Measurements from ENCODE around the gene STK16. TPM values are rescaled to one million over a fixed set of nuclear protein-coding genes. Genes with fewer than 3 reads are reported as not detected.

STK16 gene
- total and polyA plus RNA-seq, 2 of the 13 experiments (the other 11 are each of a cell fraction or from before 2014, with no cell fraction given): 28.0 to 50.9 TPM

DNA sequence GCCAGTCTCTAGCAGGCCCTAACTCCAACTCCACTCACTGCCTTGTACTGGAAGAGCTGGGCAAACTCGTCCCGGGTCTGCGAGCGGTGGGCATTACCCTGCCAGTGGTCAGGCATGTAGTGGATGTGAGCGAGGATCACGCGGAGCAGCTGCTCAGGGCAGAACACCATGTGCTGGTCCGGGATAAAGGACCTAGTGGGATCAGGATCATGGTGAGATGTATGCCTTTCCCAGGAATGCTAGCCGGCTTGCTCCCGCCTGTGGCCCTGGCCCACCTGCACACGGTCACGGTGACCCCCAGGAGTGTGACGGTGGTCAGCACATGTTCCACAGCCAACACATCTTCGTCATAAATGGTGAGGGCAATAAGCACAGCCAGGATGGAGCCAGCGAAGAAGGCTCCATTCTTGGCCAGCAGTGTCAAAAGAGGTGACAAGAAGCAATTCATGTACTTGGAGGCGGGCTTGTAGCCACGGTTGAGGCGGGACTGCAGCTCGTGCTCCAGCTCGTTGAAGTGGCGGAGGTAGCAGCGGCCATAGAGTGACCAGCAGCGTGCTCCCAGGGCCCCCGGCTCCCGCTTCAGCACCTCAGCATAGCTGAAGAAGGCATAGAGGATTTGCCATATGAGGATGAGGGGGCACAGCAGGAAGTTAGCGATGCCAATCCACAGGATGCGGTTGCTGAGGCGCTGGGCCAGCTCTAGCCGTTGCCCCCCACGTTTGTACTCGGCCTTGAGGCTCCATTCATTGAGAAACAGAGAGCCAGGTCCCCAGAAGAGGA, 21.3 kb upstream of the STK16 start:
- peaks cover 39 to 68% of the 10 kb centered on the region in 2 experiments for H3K36me3 ChIP-seq (replicated peaks in 1 of 2; ENCODE audit: control insufficient read depth in 1 of 2, insufficient read depth in 2 of 2, low read length in 2 of 2)
- 96% methylated on average over 28 of the region's 31 CpGs for WGBS (ENCODE audit: low lambda C conversion rate)
- no peak for DNase-seq (ENCODE audit: low spot score)
- H3K4me2 ChIP-seq (ENCODE audit: low read depth, low read length): no peak overlapping the region
- in situ Hi-C loops (cut with HindIII; ENCODE audit: extremely low pct_ligation_motif_present, low pct_unique_long_range_greater_than_20kb) (no loop called here), intact Hi-C loops (cut with micrococcal nuclease; ENCODE audit: unreplicated experiment) (no loop called here)
- peaks cover 25% of the 10 kb centered on the region for H3K79me2 ChIP-seq (ENCODE audit: insufficient read depth, low read length)
- peaks cover 21% of the 10 kb centered on the region for H3K4me1 ChIP-seq (ENCODE audit: insufficient read depth, low read length)
- TF ChIP-seq, protein P1, sequence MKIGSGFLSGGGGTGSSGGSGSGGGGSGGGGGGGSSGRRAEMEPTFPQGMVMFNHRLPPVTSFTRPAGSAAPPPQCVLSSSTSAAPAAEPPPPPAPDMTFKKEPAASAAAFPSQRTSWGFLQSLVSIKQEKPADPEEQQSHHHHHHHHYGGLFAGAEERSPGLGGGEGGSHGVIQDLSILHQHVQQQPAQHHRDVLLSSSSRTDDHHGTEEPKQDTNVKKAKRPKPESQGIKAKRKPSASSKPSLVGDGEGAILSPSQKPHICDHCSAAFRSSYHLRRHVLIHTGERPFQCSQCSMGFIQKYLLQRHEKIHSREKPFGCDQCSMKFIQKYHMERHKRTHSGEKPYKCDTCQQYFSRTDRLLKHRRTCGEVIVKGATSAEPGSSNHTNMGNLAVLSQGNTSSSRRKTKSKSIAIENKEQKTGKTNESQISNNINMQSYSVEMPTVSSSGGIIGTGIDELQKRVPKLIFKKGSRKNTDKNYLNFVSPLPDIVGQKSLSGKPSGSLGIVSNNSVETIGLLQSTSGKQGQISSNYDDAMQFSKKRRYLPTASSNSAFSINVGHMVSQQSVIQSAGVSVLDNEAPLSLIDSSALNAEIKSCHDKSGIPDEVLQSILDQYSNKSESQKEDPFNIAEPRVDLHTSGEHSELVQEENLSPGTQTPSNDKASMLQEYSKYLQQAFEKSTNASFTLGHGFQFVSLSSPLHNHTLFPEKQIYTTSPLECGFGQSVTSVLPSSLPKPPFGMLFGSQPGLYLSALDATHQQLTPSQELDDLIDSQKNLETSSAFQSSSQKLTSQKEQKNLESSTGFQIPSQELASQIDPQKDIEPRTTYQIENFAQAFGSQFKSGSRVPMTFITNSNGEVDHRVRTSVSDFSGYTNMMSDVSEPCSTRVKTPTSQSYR (CRISPR knock-in tag; IDR thresholded peaks at IDR 0.05; ENCODE audit: borderline replicate concordance): no peak
- no peak for TF ChIP-seq RFX1 (IDR thresholded peaks at IDR 0.05)
- TF ChIP-seq MAFK (conservative IDR thresholded peaks at IDR 0.05 in 1 of 2, IDR thresholded peaks at IDR 0.05 in 1 of 2; ENCODE audit: low read length in 2 of 2): no peak
- TF ChIP-seq, protein P2, sequence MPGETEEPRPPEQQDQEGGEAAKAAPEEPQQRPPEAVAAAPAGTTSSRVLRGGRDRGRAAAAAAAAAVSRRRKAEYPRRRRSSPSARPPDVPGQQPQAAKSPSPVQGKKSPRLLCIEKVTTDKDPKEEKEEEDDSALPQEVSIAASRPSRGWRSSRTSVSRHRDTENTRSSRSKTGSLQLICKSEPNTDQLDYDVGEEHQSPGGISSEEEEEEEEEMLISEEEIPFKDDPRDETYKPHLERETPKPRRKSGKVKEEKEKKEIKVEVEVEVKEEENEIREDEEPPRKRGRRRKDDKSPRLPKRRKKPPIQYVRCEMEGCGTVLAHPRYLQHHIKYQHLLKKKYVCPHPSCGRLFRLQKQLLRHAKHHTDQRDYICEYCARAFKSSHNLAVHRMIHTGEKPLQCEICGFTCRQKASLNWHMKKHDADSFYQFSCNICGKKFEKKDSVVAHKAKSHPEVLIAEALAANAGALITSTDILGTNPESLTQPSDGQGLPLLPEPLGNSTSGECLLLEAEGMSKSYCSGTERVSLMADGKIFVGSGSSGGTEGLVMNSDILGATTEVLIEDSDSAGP (CRISPR knock-in tag; IDR thresholded peaks at IDR 0.05; ENCODE audit: borderline replicate concordance): peak; percentile 35; the same call in 1 of the 2 replicates
- TF ChIP-seq, protein P3, sequence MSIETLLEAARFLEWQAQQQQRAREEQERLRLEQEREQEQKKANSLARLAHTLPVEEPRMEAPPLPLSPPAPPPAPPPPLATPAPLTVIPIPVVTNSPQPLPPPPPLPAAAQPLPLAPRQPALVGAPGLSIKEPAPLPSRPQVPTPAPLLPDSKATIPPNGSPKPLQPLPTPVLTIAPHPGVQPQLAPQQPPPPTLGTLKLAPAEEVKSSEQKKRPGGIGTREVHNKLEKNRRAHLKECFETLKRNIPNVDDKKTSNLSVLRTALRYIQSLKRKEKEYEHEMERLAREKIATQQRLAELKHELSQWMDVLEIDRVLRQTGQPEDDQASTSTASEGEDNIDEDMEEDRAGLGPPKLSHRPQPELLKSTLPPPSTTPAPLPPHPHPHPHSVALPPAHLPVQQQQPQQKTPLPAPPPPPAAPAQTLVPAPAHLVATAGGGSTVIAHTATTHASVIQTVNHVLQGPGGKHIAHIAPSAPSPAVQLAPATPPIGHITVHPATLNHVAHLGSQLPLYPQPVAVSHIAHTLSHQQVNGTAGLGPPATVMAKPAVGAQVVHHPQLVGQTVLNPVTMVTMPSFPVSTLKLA (IDR thresholded peaks at IDR 0.05): peak; percentile 46
- TF ChIP-seq MYC (CRISPR knock-in tag; IDR thresholded peaks at IDR 0.05; ENCODE audit: borderline replicate concordance): 0 out of 2 replicates have a peak, but pooled peaks have one; percentile 2
- TF ChIP-seq, protein P4, sequence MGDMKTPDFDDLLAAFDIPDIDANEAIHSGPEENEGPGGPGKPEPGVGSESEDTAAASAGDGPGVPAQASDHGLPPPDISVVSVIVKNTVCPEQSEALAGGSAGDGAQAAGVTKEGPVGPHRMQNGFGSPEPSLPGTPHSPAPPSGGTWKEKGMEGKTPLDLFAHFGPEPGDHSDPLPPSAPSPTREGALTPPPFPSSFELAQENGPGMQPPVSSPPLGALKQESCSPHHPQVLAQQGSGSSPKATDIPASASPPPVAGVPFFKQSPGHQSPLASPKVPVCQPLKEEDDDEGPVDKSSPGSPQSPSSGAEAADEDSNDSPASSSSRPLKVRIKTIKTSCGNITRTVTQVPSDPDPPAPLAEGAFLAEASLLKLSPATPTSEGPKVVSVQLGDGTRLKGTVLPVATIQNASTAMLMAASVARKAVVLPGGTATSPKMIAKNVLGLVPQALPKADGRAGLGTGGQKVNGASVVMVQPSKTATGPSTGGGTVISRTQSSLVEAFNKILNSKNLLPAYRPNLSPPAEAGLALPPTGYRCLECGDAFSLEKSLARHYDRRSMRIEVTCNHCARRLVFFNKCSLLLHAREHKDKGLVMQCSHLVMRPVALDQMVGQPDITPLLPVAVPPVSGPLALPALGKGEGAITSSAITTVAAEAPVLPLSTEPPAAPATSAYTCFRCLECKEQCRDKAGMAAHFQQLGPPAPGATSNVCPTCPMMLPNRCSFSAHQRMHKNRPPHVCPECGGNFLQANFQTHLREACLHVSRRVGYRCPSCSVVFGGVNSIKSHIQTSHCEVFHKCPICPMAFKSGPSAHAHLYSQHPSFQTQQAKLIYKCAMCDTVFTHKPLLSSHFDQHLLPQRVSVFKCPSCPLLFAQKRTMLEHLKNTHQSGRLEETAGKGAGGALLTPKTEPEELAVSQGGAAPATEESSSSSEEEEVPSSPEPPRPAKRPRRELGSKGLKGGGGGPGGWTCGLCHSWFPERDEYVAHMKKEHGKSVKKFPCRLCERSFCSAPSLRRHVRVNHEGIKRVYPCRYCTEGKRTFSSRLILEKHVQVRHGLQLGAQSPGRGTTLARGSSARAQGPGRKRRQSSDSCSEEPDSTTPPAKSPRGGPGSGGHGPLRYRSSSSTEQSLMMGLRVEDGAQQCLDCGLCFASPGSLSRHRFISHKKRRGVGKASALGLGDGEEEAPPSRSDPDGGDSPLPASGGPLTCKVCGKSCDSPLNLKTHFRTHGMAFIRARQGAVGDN (CRISPR knock-in tag; IDR thresholded peaks at IDR 0.05): peak; percentile 36
- no peak for TF ChIP-seq ETV5 (CRISPR knock-in tag; IDR thresholded peaks at IDR 0.05; ENCODE audit: borderline replicate concordance)
- no peak for TF ChIP-seq MIER2 (CRISPR knock-in tag; IDR thresholded peaks at IDR 0.05)
- ChIA-PET CTCF (ENCODE audit: low intra/inter-chr PET ratio, low total read pairs) (no interaction called here), POLR2A (no interaction called here)
- FAIRE-seq: no peak
- ATAC-seq: no peak
- BruUV-seq (replicated peaks): no TSS peak
- no peaks in the 10 kb centered on the region for H3K9me3 ChIP-seq (ENCODE audit: low read length)
- no peak overlapping the region for H3K9ac ChIP-seq (ENCODE audit: insufficient read depth, low read depth, low read length)
- no peaks in the 10 kb centered on the region for H4K20me1 ChIP-seq (ENCODE audit: insufficient read depth, low read length)
- H3K27ac ChIP-seq (ENCODE audit: extremely low read length, insufficient read depth, low read length): no peak overlapping the region
- no peak overlapping the region for H3K4me3 ChIP-seq (replicated peaks in 1 of 3; ENCODE audit: insufficient read depth in 1 of 3, low read depth in 2 of 3, low read length in 3 of 3)
- H3K27me3 ChIP-seq (ENCODE audit: control insufficient read depth in 1 of 2, insufficient read depth in 2 of 2, low read length in 2 of 2): no peaks in the 10 kb centered on the region; a peak in 1 of 5 replicates
- H2AFZ ChIP-seq (ENCODE audit: low read length): no peak overlapping the region
